Measurements from ENCODE around the gene NAV3.

GRCh38 chr12:78118486-78118885, 287.8 kb downstream of the NAV3 start:
- no peak for TF ChIP-seq CTCF (IDR thresholded peaks at IDR 0.05)
- no peak for TF ChIP-seq POLR2A (IDR thresholded peaks at IDR 0.05)

Measured in body of pancreas (tissue), 4 donors.